Right lobe of liver (tissue), 4 donors: ENCODE measurements around the gene TMEM132D.

Experiments
- POLR2A ChIP-seq: fragments of 450-650 bp; IDR thresholded peaks from one replicate; pipeline ENCODE4 v1.6.1; 2017; ENCODE audit warnings: antibody characterized with exemption, mild to moderate bottlenecking
- TF ChIP-seq, protein P1 (sequence below), 4 donors: fragments of 200-600 bp in 3 of 4; fragments of 450-650 bp in 1 of 4; IDR thresholded peaks; one replicate each; pipeline versions ENCODE4 v1.5.1 to v1.8.0; 2016 to 2022; ENCODE audit warnings: antibody characterized with exemption in 4 of 4, mild to moderate bottlenecking in 2 of 4
- donor health status: DM: no; HTN: no; CAD: no.
- donor health status: DM: no; HTN: no; CAD: no.
- donor health status: DM: no; HTN: yes; CAD: no.

DNA sequence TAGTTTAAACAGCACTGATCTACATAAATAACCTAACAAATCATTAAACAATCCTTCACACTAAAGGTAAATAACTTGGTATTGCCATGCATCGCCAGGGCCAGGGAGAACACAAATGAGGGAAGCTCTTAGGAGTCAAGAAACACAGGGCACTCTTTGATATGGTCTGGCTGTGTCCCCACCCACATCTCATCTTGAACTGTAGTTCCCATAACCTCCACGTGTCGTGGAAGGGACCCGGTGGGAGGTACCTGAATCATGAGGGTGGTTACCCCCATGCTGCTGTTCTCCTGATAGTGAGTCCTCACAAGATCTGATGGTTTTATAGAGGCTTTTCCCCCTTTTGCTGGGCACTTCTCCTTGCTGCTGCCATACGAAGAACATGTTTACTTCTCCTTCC is 17.3 kb downstream of the TMEM132D start:
- TF ChIP-seq, protein P1, sequence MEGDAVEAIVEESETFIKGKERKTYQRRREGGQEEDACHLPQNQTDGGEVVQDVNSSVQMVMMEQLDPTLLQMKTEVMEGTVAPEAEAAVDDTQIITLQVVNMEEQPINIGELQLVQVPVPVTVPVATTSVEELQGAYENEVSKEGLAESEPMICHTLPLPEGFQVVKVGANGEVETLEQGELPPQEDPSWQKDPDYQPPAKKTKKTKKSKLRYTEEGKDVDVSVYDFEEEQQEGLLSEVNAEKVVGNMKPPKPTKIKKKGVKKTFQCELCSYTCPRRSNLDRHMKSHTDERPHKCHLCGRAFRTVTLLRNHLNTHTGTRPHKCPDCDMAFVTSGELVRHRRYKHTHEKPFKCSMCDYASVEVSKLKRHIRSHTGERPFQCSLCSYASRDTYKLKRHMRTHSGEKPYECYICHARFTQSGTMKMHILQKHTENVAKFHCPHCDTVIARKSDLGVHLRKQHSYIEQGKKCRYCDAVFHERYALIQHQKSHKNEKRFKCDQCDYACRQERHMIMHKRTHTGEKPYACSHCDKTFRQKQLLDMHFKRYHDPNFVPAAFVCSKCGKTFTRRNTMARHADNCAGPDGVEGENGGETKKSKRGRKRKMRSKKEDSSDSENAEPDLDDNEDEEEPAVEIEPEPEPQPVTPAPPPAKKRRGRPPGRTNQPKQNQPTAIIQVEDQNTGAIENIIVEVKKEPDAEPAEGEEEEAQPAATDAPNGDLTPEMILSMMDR (IDR thresholded peaks at IDR 0.05) = no peak
- TF ChIP-seq POLR2A = no peak
